HG02852 (cell line): ENCODE results near the gene IFT27.

Source experiments
- ATAC-seq: cut with Tn5 transposase; IDR thresholded peaks from one replicate; pipeline ENCODE4 v1.9.1; 2021; ENCODE audit warnings: mild to moderate bottlenecking, moderate library complexity; ENCODE audit not compliant: unreplicated experiment

IFT27 gene

GRCh38 chr22:36797374-36797773, 21.5 kb upstream of the IFT27 start:
- ATAC-seq = no peak

GRCh38 chr22:36796552-36797175, 20.7 kb upstream of the IFT27 start:
- no peak for ATAC-seq

- no peak for ATAC-seq
Observed at GRCh38 chr22:36795633-36796032, 19.7 kb upstream of the IFT27 start.

GRCh38 chr22:36790648-36791047, 14.7 kb upstream of the IFT27 start:
- ATAC-seq = no peak

- ATAC-seq = no peak
Observed at GRCh38 chr22:36787204-36787988, 11.5 kb upstream of the IFT27 start.

- no peak for ATAC-seq
Observed at GRCh38 chr22:36783743-36784142, 7.8 kb upstream of the IFT27 start.

- peak; percentile 60 for ATAC-seq
Observed at GRCh38 chr22:36781656-36782627, 6.0 kb upstream of the IFT27 start.

- no peak for ATAC-seq
Observed at GRCh38 chr22:36778020-36778419, 2.1 kb upstream of the IFT27 start.

- ATAC-seq = no peak
Observed at GRCh38 chr22:36776722-36777121, 803 bp upstream of the IFT27 start.

GRCh38 chr22:36775586-36775963, 344 bp downstream of the IFT27 start:
- ATAC-seq = peak; percentile 1

GRCh38 chr22:36773935-36774334, 2.0 kb downstream of the IFT27 start:
- ATAC-seq = no peak

GRCh38 chr22:36772451-36772850, 3.5 kb downstream of the IFT27 start:
- ATAC-seq = no peak

- no peak for ATAC-seq
Observed at GRCh38 chr22:36771356-36772063, 4.4 kb downstream of the IFT27 start.

GRCh38 chr22:36770513-36771231, 5.2 kb downstream of the IFT27 start:
- no peak for ATAC-seq

- ATAC-seq = no peak
Observed at GRCh38 chr22:36769541-36770512, 6.1 kb downstream of the IFT27 start.

GRCh38 chr22:36768616-36769015, 7.3 kb downstream of the IFT27 start:
- no peak for ATAC-seq

GRCh38 chr22:36768141-36768540, 7.8 kb downstream of the IFT27 start:
- no peak for ATAC-seq

GRCh38 chr22:36767035-36767775, 8.7 kb downstream of the IFT27 start:
- ATAC-seq = no peak
